ENCODE measurements around the gene PLXDC1.
A peak's percentile ranks its signal among the peaks of the same experiment; 100 is the strongest.

Gene PLXDC1

DNA sequence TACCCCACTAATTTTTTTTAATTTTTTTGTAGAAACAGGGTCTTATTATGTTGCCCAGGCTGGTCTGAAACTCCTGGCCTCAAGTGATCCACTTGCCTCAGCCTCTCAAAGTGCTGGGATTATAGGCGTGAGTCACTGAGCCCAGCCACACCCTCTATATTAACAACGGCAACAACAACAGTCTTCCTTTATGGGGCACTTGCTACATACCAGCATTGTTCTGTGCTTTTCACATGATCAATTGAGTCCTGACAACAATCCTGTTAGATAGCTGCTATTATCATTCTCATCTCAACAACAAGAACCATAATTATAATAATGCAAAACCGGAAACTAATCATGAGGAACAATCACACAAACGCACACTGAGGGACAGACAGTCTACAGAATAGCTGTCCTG is 27.1 kb upstream of the PLXDC1 start:
- Histone ChIP-seq H3K27me3 (ENCODE audit: insufficient read depth, poor library complexity, severe bottlenecking) (no peaks in the 10 kb centered on the region), H3K27ac (replicated peaks) (no peak overlapping the region), H3K4me3 (replicated peaks; ENCODE audit: insufficient read depth, low read length) (no peak overlapping the region)
- TF ChIP-seq, protein P1, sequence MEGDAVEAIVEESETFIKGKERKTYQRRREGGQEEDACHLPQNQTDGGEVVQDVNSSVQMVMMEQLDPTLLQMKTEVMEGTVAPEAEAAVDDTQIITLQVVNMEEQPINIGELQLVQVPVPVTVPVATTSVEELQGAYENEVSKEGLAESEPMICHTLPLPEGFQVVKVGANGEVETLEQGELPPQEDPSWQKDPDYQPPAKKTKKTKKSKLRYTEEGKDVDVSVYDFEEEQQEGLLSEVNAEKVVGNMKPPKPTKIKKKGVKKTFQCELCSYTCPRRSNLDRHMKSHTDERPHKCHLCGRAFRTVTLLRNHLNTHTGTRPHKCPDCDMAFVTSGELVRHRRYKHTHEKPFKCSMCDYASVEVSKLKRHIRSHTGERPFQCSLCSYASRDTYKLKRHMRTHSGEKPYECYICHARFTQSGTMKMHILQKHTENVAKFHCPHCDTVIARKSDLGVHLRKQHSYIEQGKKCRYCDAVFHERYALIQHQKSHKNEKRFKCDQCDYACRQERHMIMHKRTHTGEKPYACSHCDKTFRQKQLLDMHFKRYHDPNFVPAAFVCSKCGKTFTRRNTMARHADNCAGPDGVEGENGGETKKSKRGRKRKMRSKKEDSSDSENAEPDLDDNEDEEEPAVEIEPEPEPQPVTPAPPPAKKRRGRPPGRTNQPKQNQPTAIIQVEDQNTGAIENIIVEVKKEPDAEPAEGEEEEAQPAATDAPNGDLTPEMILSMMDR (IDR thresholded peaks at IDR 0.05; ENCODE audit: insufficient read depth, low read length) = no peak
- TF ChIP-seq, protein P2, sequence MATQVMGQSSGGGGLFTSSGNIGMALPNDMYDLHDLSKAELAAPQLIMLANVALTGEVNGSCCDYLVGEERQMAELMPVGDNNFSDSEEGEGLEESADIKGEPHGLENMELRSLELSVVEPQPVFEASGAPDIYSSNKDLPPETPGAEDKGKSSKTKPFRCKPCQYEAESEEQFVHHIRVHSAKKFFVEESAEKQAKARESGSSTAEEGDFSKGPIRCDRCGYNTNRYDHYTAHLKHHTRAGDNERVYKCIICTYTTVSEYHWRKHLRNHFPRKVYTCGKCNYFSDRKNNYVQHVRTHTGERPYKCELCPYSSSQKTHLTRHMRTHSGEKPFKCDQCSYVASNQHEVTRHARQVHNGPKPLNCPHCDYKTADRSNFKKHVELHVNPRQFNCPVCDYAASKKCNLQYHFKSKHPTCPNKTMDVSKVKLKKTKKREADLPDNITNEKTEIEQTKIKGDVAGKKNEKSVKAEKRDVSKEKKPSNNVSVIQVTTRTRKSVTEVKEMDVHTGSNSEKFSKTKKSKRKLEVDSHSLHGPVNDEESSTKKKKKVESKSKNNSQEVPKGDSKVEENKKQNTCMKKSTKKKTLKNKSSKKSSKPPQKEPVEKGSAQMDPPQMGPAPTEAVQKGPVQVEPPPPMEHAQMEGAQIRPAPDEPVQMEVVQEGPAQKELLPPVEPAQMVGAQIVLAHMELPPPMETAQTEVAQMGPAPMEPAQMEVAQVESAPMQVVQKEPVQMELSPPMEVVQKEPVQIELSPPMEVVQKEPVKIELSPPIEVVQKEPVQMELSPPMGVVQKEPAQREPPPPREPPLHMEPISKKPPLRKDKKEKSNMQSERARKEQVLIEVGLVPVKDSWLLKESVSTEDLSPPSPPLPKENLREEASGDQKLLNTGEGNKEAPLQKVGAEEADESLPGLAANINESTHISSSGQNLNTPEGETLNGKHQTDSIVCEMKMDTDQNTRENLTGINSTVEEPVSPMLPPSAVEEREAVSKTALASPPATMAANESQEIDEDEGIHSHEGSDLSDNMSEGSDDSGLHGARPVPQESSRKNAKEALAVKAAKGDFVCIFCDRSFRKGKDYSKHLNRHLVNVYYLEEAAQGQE (IDR thresholded peaks at IDR 0.05; ENCODE audit: insufficient replicate concordance, low read depth) = no peak
- TF ChIP-seq SPI1 (IDR thresholded peaks at IDR 0.05; ENCODE audit: borderline replicate concordance, low read depth) (no peak), GABPA (IDR thresholded peaks at IDR 0.05; ENCODE audit: low read depth) (no peak), POLR2AphosphoS5 (IDR thresholded peaks at IDR 0.05; ENCODE audit: low read depth) (no peak)
- no peak for DNase-seq (ENCODE audit: low read depth in 1 of 2, low spot score in 1 of 2)

DNA sequence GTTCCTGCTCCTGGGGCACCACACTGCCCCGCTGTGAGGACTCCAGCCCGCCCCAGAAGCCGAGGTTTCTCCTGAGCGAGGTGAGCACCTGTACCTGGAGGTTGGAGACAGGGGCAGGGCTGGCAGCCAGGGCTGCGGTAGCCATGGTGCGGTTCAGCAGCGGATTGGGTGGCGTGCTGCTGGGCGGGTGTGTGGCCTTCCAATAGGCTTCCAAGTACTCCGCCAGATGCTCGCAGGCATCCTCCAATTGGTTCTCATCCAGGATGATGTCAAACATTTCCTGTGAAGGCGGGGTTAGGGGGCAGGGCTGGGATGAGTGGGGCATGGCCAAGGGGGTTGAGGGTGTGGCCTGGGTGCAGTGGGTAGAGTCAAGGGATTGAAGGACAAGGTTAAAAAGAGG is 25.8 kb upstream of the PLXDC1 start:
- TF ChIP-seq POLR2AphosphoS5 (IDR thresholded peaks at IDR 0.05; ENCODE audit: low read depth) = no peak
- no peak for TF ChIP-seq SPI1 (IDR thresholded peaks at IDR 0.05; ENCODE audit: borderline replicate concordance, low read depth)
- TF ChIP-seq, protein P1 (IDR thresholded peaks at IDR 0.05; ENCODE audit: insufficient read depth, low read length) = no peak
- no peak for TF ChIP-seq GABPA (IDR thresholded peaks at IDR 0.05; ENCODE audit: low read depth)
- Histone ChIP-seq H3K4me3 (replicated peaks; ENCODE audit: insufficient read depth, low read length) (no peak overlapping the region), H3K27ac (replicated peaks) (no peak overlapping the region), H3K27me3 (ENCODE audit: insufficient read depth, poor library complexity, severe bottlenecking) (no peaks in the 10 kb centered on the region)
- DNase-seq (ENCODE audit: low read depth in 1 of 2, low spot score in 1 of 2) = no peak

DNA sequence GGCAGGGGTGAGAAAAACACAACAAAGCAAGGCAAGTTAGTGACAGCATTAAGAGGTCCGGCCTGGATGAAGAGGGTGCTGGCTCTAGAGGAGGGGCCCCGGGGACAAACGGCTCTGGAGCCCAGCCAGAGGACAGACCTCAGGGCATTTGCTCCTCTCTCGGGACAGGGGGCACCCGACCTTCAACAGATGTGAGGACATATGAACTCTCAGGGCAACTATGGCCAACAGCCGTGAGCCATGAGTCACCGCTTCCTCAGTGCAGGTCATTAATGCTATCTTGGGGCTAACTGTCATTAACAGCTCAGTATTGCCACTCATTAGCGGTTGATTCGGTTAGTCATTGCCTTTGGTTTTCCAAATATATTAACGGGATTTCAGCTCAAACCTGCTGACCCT is 24.3 kb upstream of the PLXDC1 start:
- H3K4me3 ChIP-seq (replicated peaks; ENCODE audit: insufficient read depth, low read length) = no peak overlapping the region
- TF ChIP-seq, protein P1 (IDR thresholded peaks at IDR 0.05; ENCODE audit: insufficient read depth, low read length) = no peak
- TF ChIP-seq POLR2AphosphoS5 (IDR thresholded peaks at IDR 0.05; ENCODE audit: low read depth) (no peak), GABPA (IDR thresholded peaks at IDR 0.05; ENCODE audit: low read depth) (no peak)
- TF ChIP-seq, protein P2 (IDR thresholded peaks at IDR 0.05; ENCODE audit: insufficient replicate concordance, low read depth) = no peak
- H3K27me3 ChIP-seq (ENCODE audit: insufficient read depth, poor library complexity, severe bottlenecking) = no peaks in the 10 kb centered on the region
- peak in 1 of 2 experiments; percentile 91 for DNase-seq (ENCODE audit: low read depth in 1 of 2, low spot score in 1 of 2)
- H3K27ac ChIP-seq (replicated peaks) = no peak overlapping the region
